Measurements from ENCODE around the gene GTF2E1.

Gene GTF2E1

GRCh38 chr3:120762615-120763014, 20.1 kb downstream of the GTF2E1 start:
- Histone ChIP-seq H3K4me2 (ENCODE audit: low read length, poor library complexity, severe bottlenecking) (no peak overlapping the region), H3K79me1 (replicated peaks; ENCODE audit: low read length, poor library complexity, severe bottlenecking) (peaks cover 16% of the 10 kb centered on the region), H3K4me3 (ENCODE audit: insufficient read depth in 1 of 2, low read depth in 1 of 2, low read length in 2 of 2) (no peak overlapping the region), H2BK120ac (ENCODE audit: low read depth, low read length) (no peak overlapping the region), H4K8ac (ENCODE audit: low read length) (no peak overlapping the region), H3K36me3 (ENCODE audit: control insufficient read depth in 1 of 2, insufficient read depth in 2 of 2, low read depth in 1 of 2, low read length in 2 of 2) (peaks cover 0 to 3% of the 10 kb centered on the region in 2 experiments), H2AK5ac (ENCODE audit: low read length, severe bottlenecking) (no peak overlapping the region), H3K9me3 (ENCODE audit: control insufficient read depth, low read length) (no peaks in the 10 kb centered on the region), H3K4ac (ENCODE audit: low read depth in 1 of 2, low read length in 2 of 2) (no peak overlapping the region), H3K18ac (ENCODE audit: low read depth in 1 of 2, low read length in 2 of 2) (no peak overlapping the region), H3K14ac (ENCODE audit: low read length in 2 of 2) (no peak overlapping the region), H2AFZ (ENCODE audit: low read depth, low read length) (no peak overlapping the region), H2BK15ac (ENCODE audit: low read depth, poor library complexity, severe bottlenecking) (no peak overlapping the region), H3K23ac (ENCODE audit: low read length in 2 of 2) (no peak overlapping the region), H3K27me3 (ENCODE audit: control insufficient read depth in 1 of 2, insufficient read depth in 1 of 2, low read length in 2 of 2) (no peaks in the 10 kb centered on the region), H2BK12ac (ENCODE audit: low read length in 2 of 2) (no peak overlapping the region), H2BK5ac (ENCODE audit: low read depth, low read length, poor library complexity, severe bottlenecking) (no peak overlapping the region), H3K9ac (ENCODE audit: low read length) (no peak overlapping the region), H4K91ac (ENCODE audit: low read length) (no peak overlapping the region), H3K4me1 (ENCODE audit: control insufficient read depth, insufficient read depth, low read depth, low read length) (peaks cover 2% of the 10 kb centered on the region), H3K27ac (ENCODE audit: low read length, poor library complexity, severe bottlenecking) (no peak overlapping the region)
- no CpG with 5 or more reads among the region's 1 CpG for whole genome bisulfite sequencing
- DNase-seq: no peak

- Histone ChIP-seq H3K23ac (ENCODE audit: low read length in 2 of 2) (no peak overlapping the region), H2AFZ (ENCODE audit: low read depth, low read length) (no peak overlapping the region), H3K18ac (ENCODE audit: low read depth in 1 of 2, low read length in 2 of 2) (no peak overlapping the region), H3K27me3 (ENCODE audit: control insufficient read depth in 1 of 2, insufficient read depth in 1 of 2, low read length in 2 of 2) (no peaks in the 10 kb centered on the region), H3K9me3 (ENCODE audit: control insufficient read depth, low read length) (no peaks in the 10 kb centered on the region), H3K4me3 (ENCODE audit: insufficient read depth in 1 of 2, low read depth in 1 of 2, low read length in 2 of 2) (no peak overlapping the region), H3K14ac (ENCODE audit: low read length in 2 of 2) (no peak overlapping the region), H2BK15ac (ENCODE audit: low read depth, poor library complexity, severe bottlenecking) (no peak overlapping the region), H3K27ac (ENCODE audit: low read length, poor library complexity, severe bottlenecking) (no peak overlapping the region), H4K8ac (ENCODE audit: low read length) (no peak overlapping the region), H2BK120ac (ENCODE audit: low read depth, low read length) (no peak overlapping the region), H3K4me2 (ENCODE audit: low read length, poor library complexity, severe bottlenecking) (no peak overlapping the region), H3K79me1 (replicated peaks; ENCODE audit: low read length, poor library complexity, severe bottlenecking) (peaks cover 14% of the 10 kb centered on the region), H4K91ac (ENCODE audit: low read length) (no peak overlapping the region), H3K9ac (ENCODE audit: low read length) (no peak overlapping the region), H2BK5ac (ENCODE audit: low read depth, low read length, poor library complexity, severe bottlenecking) (no peak overlapping the region), H3K4me1 (ENCODE audit: control insufficient read depth, insufficient read depth, low read depth, low read length) (peaks cover 2% of the 10 kb centered on the region), H2BK12ac (ENCODE audit: low read length in 2 of 2) (no peak overlapping the region), H3K36me3 (ENCODE audit: control insufficient read depth in 1 of 2, insufficient read depth in 2 of 2, low read depth in 1 of 2, low read length in 2 of 2) (no peaks in the 10 kb centered on the region), H3K4ac (ENCODE audit: low read depth in 1 of 2, low read length in 2 of 2) (no peak overlapping the region), H2AK5ac (ENCODE audit: low read length, severe bottlenecking) (no peak overlapping the region)
- no peak for DNase-seq
- 91% methylated on average over 1 of the region's 1 CpG for WGBS
Observed at GRCh38 chr3:120763601-120764000, 21.1 kb downstream of the GTF2E1 start.

- H4K91ac ChIP-seq (ENCODE audit: low read length): no peak overlapping the region
- no peak overlapping the region for H3K27ac ChIP-seq (ENCODE audit: low read length, poor library complexity, severe bottlenecking)
- H3K4ac ChIP-seq (ENCODE audit: low read depth in 1 of 2, low read length in 2 of 2): no peak overlapping the region
- H4K8ac ChIP-seq (ENCODE audit: low read length): no peak overlapping the region
- H3K79me1 ChIP-seq (replicated peaks; ENCODE audit: low read length, poor library complexity, severe bottlenecking): peaks cover 15% of the 10 kb centered on the region
- peaks cover 2% of the 10 kb centered on the region for H3K4me1 ChIP-seq (ENCODE audit: control insufficient read depth, insufficient read depth, low read depth, low read length)
- no peak for DNase-seq
- no peaks in the 10 kb centered on the region for H3K36me3 ChIP-seq (ENCODE audit: control insufficient read depth in 1 of 2, insufficient read depth in 2 of 2, low read depth in 1 of 2, low read length in 2 of 2)
- no peaks in the 10 kb centered on the region for H3K9me3 ChIP-seq (ENCODE audit: control insufficient read depth, low read length)
- no peak overlapping the region for H2BK15ac ChIP-seq (ENCODE audit: low read depth, poor library complexity, severe bottlenecking)
- H2BK120ac ChIP-seq (ENCODE audit: low read depth, low read length): no peak overlapping the region
- no peak overlapping the region for H2BK5ac ChIP-seq (ENCODE audit: low read depth, low read length, poor library complexity, severe bottlenecking)
- H3K4me3 ChIP-seq (ENCODE audit: insufficient read depth in 1 of 2, low read depth in 1 of 2, low read length in 2 of 2): no peak overlapping the region
- H3K14ac ChIP-seq (ENCODE audit: low read length in 2 of 2): no peak overlapping the region
- no peak overlapping the region for H3K18ac ChIP-seq (ENCODE audit: low read depth in 1 of 2, low read length in 2 of 2)
- H2AFZ ChIP-seq (ENCODE audit: low read depth, low read length): no peak overlapping the region
- no peak overlapping the region for H2BK12ac ChIP-seq (ENCODE audit: low read length in 2 of 2)
- no peak overlapping the region for H3K23ac ChIP-seq (ENCODE audit: low read length in 2 of 2)
- no peak overlapping the region for H2AK5ac ChIP-seq (ENCODE audit: low read length, severe bottlenecking)
- no peak overlapping the region for H3K4me2 ChIP-seq (ENCODE audit: low read length, poor library complexity, severe bottlenecking)
- no peaks in the 10 kb centered on the region for H3K27me3 ChIP-seq (ENCODE audit: control insufficient read depth in 1 of 2, insufficient read depth in 1 of 2, low read length in 2 of 2)
- no peak overlapping the region for H3K9ac ChIP-seq (ENCODE audit: low read length)
Observed at GRCh38 chr3:120764206-120764605, 21.7 kb downstream of the GTF2E1 start.

- Histone ChIP-seq H2BK12ac (ENCODE audit: low read length in 2 of 2) (no peak overlapping the region), H4K91ac (ENCODE audit: low read length) (no peak overlapping the region), H3K18ac (ENCODE audit: low read depth in 1 of 2, low read length in 2 of 2) (no peak overlapping the region), H3K4me3 (ENCODE audit: insufficient read depth in 1 of 2, low read depth in 1 of 2, low read length in 2 of 2) (no peak overlapping the region), H3K9ac (ENCODE audit: low read length) (no peak overlapping the region), H3K36me3 (ENCODE audit: control insufficient read depth in 1 of 2, insufficient read depth in 2 of 2, low read depth in 1 of 2, low read length in 2 of 2) (peaks cover 0 to 5% of the 10 kb centered on the region in 2 experiments), H2BK15ac (ENCODE audit: low read depth, poor library complexity, severe bottlenecking) (no peak overlapping the region), H3K27me3 (ENCODE audit: control insufficient read depth in 1 of 2, insufficient read depth in 1 of 2, low read length in 2 of 2) (no peaks in the 10 kb centered on the region), H3K27ac (ENCODE audit: low read length, poor library complexity, severe bottlenecking) (no peak overlapping the region), H2AFZ (ENCODE audit: low read depth, low read length) (no peak overlapping the region), H3K4ac (ENCODE audit: low read depth in 1 of 2, low read length in 2 of 2) (no peak overlapping the region), H2AK5ac (ENCODE audit: low read length, severe bottlenecking) (no peak overlapping the region), H3K4me1 (ENCODE audit: control insufficient read depth, insufficient read depth, low read depth, low read length) (peaks cover 2% of the 10 kb centered on the region), H3K79me1 (replicated peaks; ENCODE audit: low read length, poor library complexity, severe bottlenecking) (peaks cover 21% of the 10 kb centered on the region), H2BK5ac (ENCODE audit: low read depth, low read length, poor library complexity, severe bottlenecking) (no peak overlapping the region), H3K14ac (ENCODE audit: low read length in 2 of 2) (no peak overlapping the region), H3K23ac (ENCODE audit: low read length in 2 of 2) (no peak overlapping the region), H2BK120ac (ENCODE audit: low read depth, low read length) (no peak overlapping the region), H3K9me3 (ENCODE audit: control insufficient read depth, low read length) (no peaks in the 10 kb centered on the region), H3K4me2 (ENCODE audit: low read length, poor library complexity, severe bottlenecking) (no peak overlapping the region), H4K8ac (ENCODE audit: low read length) (no peak overlapping the region)
- DNase-seq: no peak
Observed at GRCh38 chr3:120765830-120766493, 23.4 kb downstream of the GTF2E1 start.
